K562 treated with DMSO at 1 percent for 48 hours (cell line): Measurements from ENCODE around the gene NEUROD4. TPM values are rescaled to one million over a fixed set of nuclear protein-coding genes. Genes with fewer than 3 reads are reported as not detected.

ENCODE experiments used
- total RNA-seq: library from RNA; unstranded; fragments of 300-600 nt; gene quantifications from 2 replicates; pipeline ENCODE4 v1.2.3, GENCODE V29; 2022; ENCODE audit warnings: low replicate concordance; ENCODE audit errors: extremely low read depth

The NEUROD4 gene, protein sequence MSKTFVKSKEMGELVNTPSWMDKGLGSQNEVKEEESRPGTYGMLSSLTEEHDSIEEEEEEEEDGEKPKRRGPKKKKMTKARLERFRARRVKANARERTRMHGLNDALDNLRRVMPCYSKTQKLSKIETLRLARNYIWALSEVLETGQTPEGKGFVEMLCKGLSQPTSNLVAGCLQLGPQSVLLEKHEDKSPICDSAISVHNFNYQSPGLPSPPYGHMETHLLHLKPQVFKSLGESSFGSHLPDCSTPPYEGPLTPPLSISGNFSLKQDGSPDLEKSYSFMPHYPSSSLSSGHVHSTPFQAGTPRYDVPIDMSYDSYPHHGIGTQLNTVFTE
- not detected in 2 replicates for total RNA-seq

DNA sequence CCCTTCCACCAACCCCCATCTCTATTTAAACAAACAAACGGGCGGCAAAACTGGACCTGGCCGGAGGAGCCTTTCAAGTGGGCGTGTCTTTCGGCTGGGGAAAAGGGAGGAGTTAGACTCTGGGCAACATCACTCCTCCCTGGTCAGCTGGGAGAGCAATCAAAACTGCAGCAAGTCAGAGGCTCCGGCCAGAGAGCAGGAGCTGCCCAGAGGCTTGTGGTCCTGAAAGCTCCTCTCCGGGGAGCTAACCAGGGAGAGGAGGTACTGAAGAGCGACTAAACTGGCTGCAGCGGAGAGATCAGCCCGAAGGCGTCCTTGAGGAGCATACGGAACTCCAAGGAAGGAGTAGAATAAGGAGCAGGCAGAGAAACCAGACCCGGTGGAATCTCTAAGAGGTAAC lies at the start of gene NEUROD4:
Gene NEUROD4 (plus strand): TSS at position 191 of the 400 bp plus-strand sequence. CDS start 6,466 bp downstream, outside the sequence.

DNA sequence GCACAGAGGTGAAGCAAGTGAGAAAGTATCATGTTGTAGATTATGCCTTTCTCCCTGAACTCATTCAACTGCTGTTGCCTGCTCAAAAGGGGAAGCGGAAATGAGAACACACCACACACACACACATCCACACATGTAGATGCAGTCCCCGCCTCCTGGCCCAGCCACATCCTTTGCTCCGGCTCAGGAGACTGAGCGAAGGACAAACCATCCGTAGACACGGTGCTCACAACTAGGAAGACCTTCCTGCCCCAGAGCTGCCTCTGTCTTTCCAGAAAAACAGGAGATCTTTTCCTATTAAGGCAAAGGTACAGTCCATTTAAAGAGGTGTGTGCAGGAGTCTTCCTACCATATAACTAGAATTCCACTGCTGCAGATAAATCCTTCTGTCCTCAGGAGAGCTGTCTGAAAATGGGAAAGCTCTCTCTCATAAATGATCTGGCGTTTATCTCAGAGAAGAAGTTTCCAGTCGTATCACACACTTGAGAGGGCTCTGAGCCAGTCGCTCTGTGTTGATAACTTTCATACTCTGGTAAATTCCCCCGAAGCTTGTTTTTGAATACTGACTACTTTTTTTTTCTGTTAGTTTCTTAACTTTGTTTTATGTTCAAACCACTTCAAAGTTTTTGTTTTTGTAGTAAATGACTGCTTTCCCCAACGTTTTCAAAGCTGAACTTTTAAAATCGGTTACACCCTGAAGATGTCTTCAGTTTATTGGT lies 35.0 kb upstream of the NEUROD4 start, which contains the start of gene TESPA1:
Gene TESPA1 (minus strand): TSS at position 105 of the 719 bp plus-strand sequence. CDS start 10,200 bp downstream, outside the sequence.

Other genes with a start within 250 kb of the NEUROD4 start
- gene MUCL1, start 165.5 kb upstream of the NEUROD4 start, total RNA-seq = not detected in 2 replicates
- gene TESPA1, start 35.2 kb upstream of the NEUROD4 start, total RNA-seq = not detected in 2 replicates
- not detected in 2 replicates for gene OR9K2, start 106.4 kb downstream of the NEUROD4 start, total RNA-seq
- gene OR10A7, start 201.1 kb downstream of the NEUROD4 start, total RNA-seq = not detected in 2 replicates
- not detected in 2 replicates for gene OR6C74, start 224.6 kb downstream of the NEUROD4 start, total RNA-seq